Esophagus muscularis mucosa (tissue), 3 donors: ENCODE results near the gene FLII.

ENCODE experiments used
- POLR2A ChIP-seq: fragments of 450-650 bp; IDR thresholded peaks from one replicate; pipeline ENCODE4 v1.6.1; 2017; ENCODE audit warnings: antibody characterized with exemption, moderate library complexity, mild to moderate bottlenecking, low read depth
- POLR2AphosphoS5 ChIP-seq, 2 donors: sonication (generic); formaldehyde crosslinking; IDR thresholded peaks; one replicate each; pipeline ENCODE4 v1.6.1; 2017; ENCODE audit warnings: antibody characterized with exemption in 2 of 2
- TF ChIP-seq, protein P1 (sequence below), 3 experiments: fragments of 200-600 bp in 2 of 3; fragments of 450-650 bp in 1 of 3; sonication (generic) in 2 of 3; IDR thresholded peaks; one replicate each; pipeline ENCODE4 v1.5.1; 2017 to 2019; ENCODE audit warnings: antibody characterized with exemption in 3 of 3, mild to moderate bottlenecking in 2 of 3, moderate library complexity in 1 of 3

DNA sequence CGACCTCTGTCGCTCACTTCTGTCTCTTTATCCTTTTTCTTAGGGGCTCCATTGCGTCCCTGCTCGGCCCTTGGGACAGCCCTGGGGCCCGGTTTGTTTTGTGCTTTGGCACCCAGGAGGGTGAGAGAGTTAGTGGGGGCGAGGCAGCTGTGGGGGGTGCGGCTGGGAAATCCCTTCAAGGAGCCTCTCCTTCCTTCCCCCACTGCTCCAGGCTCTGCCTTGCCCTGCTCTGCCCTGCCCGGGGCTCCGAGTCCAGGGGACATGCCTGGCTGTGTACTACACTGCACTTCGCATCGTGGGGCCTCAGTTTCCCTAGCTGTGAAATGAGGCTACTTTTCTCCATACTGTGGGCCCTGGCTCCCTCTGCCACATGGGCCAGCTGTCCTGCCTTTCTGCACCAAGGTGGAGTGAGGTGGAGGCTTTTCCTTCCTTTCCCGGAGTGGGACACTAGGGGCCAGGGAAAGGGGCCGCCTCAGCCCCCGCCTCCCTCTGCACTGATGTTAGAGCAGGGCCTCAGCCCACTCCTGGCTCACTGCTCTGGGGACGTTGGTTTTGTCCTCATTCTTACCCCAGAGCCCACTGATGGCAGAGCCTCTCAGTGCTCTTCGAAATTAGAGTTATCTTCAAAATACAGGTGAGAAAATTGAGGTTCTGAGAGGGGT lies 32.1 kb downstream of the FLII start:
- TF ChIP-seq, protein P1, sequence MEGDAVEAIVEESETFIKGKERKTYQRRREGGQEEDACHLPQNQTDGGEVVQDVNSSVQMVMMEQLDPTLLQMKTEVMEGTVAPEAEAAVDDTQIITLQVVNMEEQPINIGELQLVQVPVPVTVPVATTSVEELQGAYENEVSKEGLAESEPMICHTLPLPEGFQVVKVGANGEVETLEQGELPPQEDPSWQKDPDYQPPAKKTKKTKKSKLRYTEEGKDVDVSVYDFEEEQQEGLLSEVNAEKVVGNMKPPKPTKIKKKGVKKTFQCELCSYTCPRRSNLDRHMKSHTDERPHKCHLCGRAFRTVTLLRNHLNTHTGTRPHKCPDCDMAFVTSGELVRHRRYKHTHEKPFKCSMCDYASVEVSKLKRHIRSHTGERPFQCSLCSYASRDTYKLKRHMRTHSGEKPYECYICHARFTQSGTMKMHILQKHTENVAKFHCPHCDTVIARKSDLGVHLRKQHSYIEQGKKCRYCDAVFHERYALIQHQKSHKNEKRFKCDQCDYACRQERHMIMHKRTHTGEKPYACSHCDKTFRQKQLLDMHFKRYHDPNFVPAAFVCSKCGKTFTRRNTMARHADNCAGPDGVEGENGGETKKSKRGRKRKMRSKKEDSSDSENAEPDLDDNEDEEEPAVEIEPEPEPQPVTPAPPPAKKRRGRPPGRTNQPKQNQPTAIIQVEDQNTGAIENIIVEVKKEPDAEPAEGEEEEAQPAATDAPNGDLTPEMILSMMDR (IDR thresholded peaks at IDR 0.05), result no peak
- TF ChIP-seq POLR2AphosphoS5 (IDR thresholded peaks at IDR 0.05) (no peak), POLR2A (no peak)
